Neural progenitor cell (in vitro differentiated cells): ENCODE results near the gene KLRG1. TPM values are rescaled to one million over a fixed set of nuclear protein-coding genes. Genes with fewer than 3 reads are reported as not detected.

Experiments used
- DNase-seq: peaks from one replicate; pipeline ENCODE4 v3.0.0-alpha.2; 2016; ENCODE audit warnings: low spot score
- H2AFZ ChIP-seq: fragments of 200-600 bp; sonication (generic); replicated peaks from 2 replicates; pipeline ENCODE4 v1.6.1; 2016; ENCODE audit warnings: antibody characterized with exemption
- H3F3A ChIP-seq: fragments of 200-600 bp; sonication (generic); 2 replicates; pipeline ENCODE4 v1.6.1; 2016; ENCODE audit warnings: antibody characterized with exemption, low read depth
- H3K27ac ChIP-seq: fragments of 200-600 bp; sonication (generic); 2 replicates; pipeline ENCODE4 v1.5.1; 2016; ENCODE audit warnings: mild to moderate bottlenecking
- H3K27me3 ChIP-seq: fragments of 200-600 bp; sonication (generic); 2 replicates; pipeline ENCODE4 v1.6.1; 2016; ENCODE audit warnings: mild to moderate bottlenecking, moderate library complexity
- H3K36me3 ChIP-seq: fragments of 200-600 bp; sonication (generic); 2 replicates; pipeline ENCODE4 v1.5.1; 2016
- H3K4me1 ChIP-seq: fragments of 200-600 bp; sonication (generic); 2 replicates; pipeline ENCODE4 v1.6.1; 2016; ENCODE audit warnings: mixed run types
- H3K4me2 ChIP-seq: fragments of 200-600 bp; sonication (generic); 2 replicates; pipeline ENCODE4 v1.6.1; 2016
- H3K4me3 ChIP-seq: fragments of 200-600 bp; sonication (generic); 2 replicates; pipeline ENCODE4 v1.5.1; 2016
- H3K79me2 ChIP-seq: fragments of 200-600 bp; sonication (generic); 2 replicates; pipeline ENCODE4 v1.6.1; 2016; ENCODE audit warnings: low read depth
- H3K9ac ChIP-seq: fragments of 200-600 bp; sonication (generic); 2 replicates; pipeline ENCODE4 v1.6.1; 2016
- H3K9me3 ChIP-seq: fragments of 200-600 bp; sonication (generic); 2 replicates; pipeline ENCODE4 v1.5.1; 2016; ENCODE audit warnings: low read depth
- H4K20me1 ChIP-seq: fragments of 200-600 bp; sonication (generic); 2 replicates; pipeline ENCODE4 v1.6.1; 2016; ENCODE audit warnings: low read depth
- H3K27ac Mint-ChIP-seq: 3 replicates; pipeline ENCODE4 v1.8.0; 2021; ENCODE audit warnings: mixed read lengths
- H3K27me3 Mint-ChIP-seq: 2 replicates; pipeline ENCODE4 v1.8.0; 2022; ENCODE audit warnings: low read depth, mild to moderate bottlenecking, inconsistent platforms, moderate library complexity, mixed read lengths; ENCODE audit not compliant: insufficient read depth
- H3K36me3 Mint-ChIP-seq: 3 replicates; pipeline ENCODE4 v1.8.0; 2021; ENCODE audit warnings: mixed read lengths
- H3K4me1 Mint-ChIP-seq: 3 replicates; pipeline ENCODE4 v1.8.0; 2021; ENCODE audit warnings: mixed read lengths
- H3K4me3 Mint-ChIP-seq: 3 replicates; pipeline ENCODE4 v1.8.0; 2021; ENCODE audit warnings: mild to moderate bottlenecking, moderate library complexity, mixed read lengths
- H3K9me3 Mint-ChIP-seq: 3 replicates; pipeline ENCODE4 v1.8.0; 2020; ENCODE audit warnings: mixed read lengths
- EZH2 ChIP-seq: fragments of 200-600 bp; sonication (generic); IDR thresholded peaks from 2 replicates; pipeline ENCODE4 v1.6.1; 2017; ENCODE audit warnings: antibody characterized with exemption, mild to moderate bottlenecking, moderate library complexity
- EZH2phosphoT487 ChIP-seq: fragments of 200-600 bp; sonication (generic); IDR thresholded peaks from 2 replicates; pipeline ENCODE4 v1.6.1; 2017; ENCODE audit warnings: antibody characterized with exemption
- total RNA-seq: library from RNA; depleted of rRNA; stranded (reverse); fragments of >200 nt; gene quantifications from 2 replicates; pipeline ENCODE4 v1.2.3, GENCODE V29; 2015; ENCODE audit warnings: low replicate concordance
- TF ChIP-seq, protein P1 (sequence below): fragments of 200-600 bp; sonication (generic); IDR thresholded peaks from 2 replicates; pipeline ENCODE4 v1.5.1; 2017; ENCODE audit warnings: antibody characterized with exemption, mild to moderate bottlenecking

KLRG1 gene
- total RNA-seq, 1 donor from 2014 or later: 26.9 TPM

DNA sequence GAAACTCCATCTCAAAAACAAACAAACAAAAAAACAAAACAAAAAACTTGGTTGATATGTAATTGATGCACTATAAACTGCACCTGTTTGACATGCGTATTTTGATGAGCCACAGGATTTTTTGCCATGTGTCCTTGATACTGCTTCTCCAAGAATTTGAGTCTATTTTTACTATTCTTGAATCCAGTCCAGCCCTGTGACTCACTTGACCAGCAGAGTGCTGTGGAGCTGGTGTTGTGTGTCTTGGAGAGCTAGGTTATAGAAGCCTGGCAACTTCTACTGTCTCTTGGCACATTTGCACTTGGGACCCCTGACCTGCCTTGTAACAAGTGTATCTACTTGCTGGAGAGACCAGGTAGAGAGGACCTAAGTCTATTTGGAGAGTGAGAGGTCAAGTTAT, 52.0 kb downstream of the KLRG1 start:
- no peak overlapping the region for H3K27ac Mint-ChIP-seq
- Histone ChIP-seq H3K4me1 (no peaks in the 10 kb centered on the region), H3K79me2 (no peaks in the 10 kb centered on the region), H2AFZ (no peak overlapping the region), H3K4me3 (no peak overlapping the region), H3F3A (no peaks in the 10 kb centered on the region), H3K4me2 (no peak overlapping the region), H3K27me3 (no peaks in the 10 kb centered on the region), H3K27ac (no peak overlapping the region), H4K20me1 (no peaks in the 10 kb centered on the region), H3K9ac (no peak overlapping the region), H3K36me3 (no peaks in the 10 kb centered on the region), H3K9me3 (no peaks in the 10 kb centered on the region)
- no peaks in the 10 kb centered on the region for H3K36me3 Mint-ChIP-seq
- no peaks in the 10 kb centered on the region for H3K9me3 Mint-ChIP-seq
- H3K27me3 Mint-ChIP-seq: no peaks in the 10 kb centered on the region
- H3K4me1 Mint-ChIP-seq: peaks cover 4% of the 10 kb centered on the region
- DNase-seq: no peak
- no peak overlapping the region for H3K4me3 Mint-ChIP-seq
- TF ChIP-seq EZH2 (no peak), EZH2phosphoT487 (no peak)
- TF ChIP-seq, protein P1, sequence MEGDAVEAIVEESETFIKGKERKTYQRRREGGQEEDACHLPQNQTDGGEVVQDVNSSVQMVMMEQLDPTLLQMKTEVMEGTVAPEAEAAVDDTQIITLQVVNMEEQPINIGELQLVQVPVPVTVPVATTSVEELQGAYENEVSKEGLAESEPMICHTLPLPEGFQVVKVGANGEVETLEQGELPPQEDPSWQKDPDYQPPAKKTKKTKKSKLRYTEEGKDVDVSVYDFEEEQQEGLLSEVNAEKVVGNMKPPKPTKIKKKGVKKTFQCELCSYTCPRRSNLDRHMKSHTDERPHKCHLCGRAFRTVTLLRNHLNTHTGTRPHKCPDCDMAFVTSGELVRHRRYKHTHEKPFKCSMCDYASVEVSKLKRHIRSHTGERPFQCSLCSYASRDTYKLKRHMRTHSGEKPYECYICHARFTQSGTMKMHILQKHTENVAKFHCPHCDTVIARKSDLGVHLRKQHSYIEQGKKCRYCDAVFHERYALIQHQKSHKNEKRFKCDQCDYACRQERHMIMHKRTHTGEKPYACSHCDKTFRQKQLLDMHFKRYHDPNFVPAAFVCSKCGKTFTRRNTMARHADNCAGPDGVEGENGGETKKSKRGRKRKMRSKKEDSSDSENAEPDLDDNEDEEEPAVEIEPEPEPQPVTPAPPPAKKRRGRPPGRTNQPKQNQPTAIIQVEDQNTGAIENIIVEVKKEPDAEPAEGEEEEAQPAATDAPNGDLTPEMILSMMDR: no peak

GRCh38 chr12:9043766-9044165, 54.4 kb downstream of the KLRG1 start:
- Mint-ChIP-seq H3K4me1 (no peaks in the 10 kb centered on the region), H3K36me3 (no peaks in the 10 kb centered on the region), H3K27me3 (no peaks in the 10 kb centered on the region), H3K27ac (no peak overlapping the region), H3K4me3 (no peak overlapping the region), H3K9me3 (no peaks in the 10 kb centered on the region)
- Histone ChIP-seq H4K20me1 (no peaks in the 10 kb centered on the region), H3K27me3 (no peaks in the 10 kb centered on the region), H3K4me3 (no peak overlapping the region), H3K4me1 (no peaks in the 10 kb centered on the region), H3K9me3 (no peaks in the 10 kb centered on the region), H3K79me2 (no peaks in the 10 kb centered on the region), H3K27ac (no peak overlapping the region), H3F3A (no peaks in the 10 kb centered on the region), H3K9ac (no peak overlapping the region), H2AFZ (no peak overlapping the region), H3K4me2 (no peak overlapping the region), H3K36me3 (no peaks in the 10 kb centered on the region)
- TF ChIP-seq EZH2phosphoT487 (no peak), EZH2 (no peak)
- TF ChIP-seq, protein P1: no peak
- DNase-seq: no peak

DNA sequence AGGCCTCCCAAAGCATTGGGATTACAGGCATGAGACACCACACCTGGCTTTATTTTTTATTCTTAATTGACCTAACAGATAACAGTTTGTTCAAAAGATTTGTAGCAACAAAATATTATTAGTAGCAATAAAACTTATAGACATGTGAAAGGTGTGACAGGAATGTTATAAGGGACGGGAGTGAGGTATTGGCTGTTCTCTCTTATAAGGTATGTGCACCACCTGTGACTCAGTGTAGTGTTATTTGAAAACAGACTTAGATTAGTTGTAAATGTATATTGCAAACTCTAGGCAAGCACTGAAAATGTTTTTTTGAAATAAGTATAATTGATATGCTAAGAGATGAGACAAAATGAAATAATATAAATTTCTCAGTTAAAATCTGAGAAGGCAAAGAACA, 57.8 kb downstream of the KLRG1 start:
- no peak overlapping the region for H2AFZ ChIP-seq
- H3K36me3 ChIP-seq: no peaks in the 10 kb centered on the region
- no peaks in the 10 kb centered on the region for H3K27me3 ChIP-seq
- no peak overlapping the region for H3K9ac ChIP-seq
- H3F3A ChIP-seq: no peaks in the 10 kb centered on the region
- Mint-ChIP-seq H3K9me3 (no peaks in the 10 kb centered on the region), H3K4me1 (peaks cover 2% of the 10 kb centered on the region), H3K4me3 (no peak overlapping the region), H3K27me3 (no peaks in the 10 kb centered on the region), H3K36me3 (no peaks in the 10 kb centered on the region), H3K27ac (no peak overlapping the region)
- no peak overlapping the region for H3K27ac ChIP-seq
- no peak overlapping the region for H3K4me2 ChIP-seq
- H3K4me3 ChIP-seq: no peak overlapping the region
- DNase-seq: no peak
- H3K79me2 ChIP-seq: no peaks in the 10 kb centered on the region
- H3K9me3 ChIP-seq: no peaks in the 10 kb centered on the region
- no peaks in the 10 kb centered on the region for H3K4me1 ChIP-seq
- TF ChIP-seq, protein P1: no peak
- TF ChIP-seq EZH2phosphoT487: no peak
- TF ChIP-seq EZH2: no peak
- H4K20me1 ChIP-seq: no peaks in the 10 kb centered on the region

GRCh38 chr12:9048930-9049329, 59.6 kb downstream of the KLRG1 start:
- no peak overlapping the region for H3K27ac Mint-ChIP-seq
- TF ChIP-seq, protein P1: no peak
- TF ChIP-seq EZH2phosphoT487: no peak
- no peak for TF ChIP-seq EZH2
- no peaks in the 10 kb centered on the region for H4K20me1 ChIP-seq
- no peaks in the 10 kb centered on the region for H3K9me3 Mint-ChIP-seq
- H3K9ac ChIP-seq: no peak overlapping the region
- no peaks in the 10 kb centered on the region for H3K36me3 ChIP-seq
- no peaks in the 10 kb centered on the region for H3K9me3 ChIP-seq
- no peaks in the 10 kb centered on the region for H3K79me2 ChIP-seq
- H3K27ac ChIP-seq: no peak overlapping the region
- no peak overlapping the region for H3K4me3 Mint-ChIP-seq
- peaks cover 2% of the 10 kb centered on the region for H3K4me1 Mint-ChIP-seq
- no peaks in the 10 kb centered on the region for H3K4me1 ChIP-seq
- H3K4me3 ChIP-seq: no peak overlapping the region
- no peak for DNase-seq
- H2AFZ ChIP-seq: no peak overlapping the region
- H3F3A ChIP-seq: no peaks in the 10 kb centered on the region
- no peak overlapping the region for H3K4me2 ChIP-seq
- H3K27me3 Mint-ChIP-seq: peaks cover 2% of the 10 kb centered on the region
- H3K27me3 ChIP-seq: no peaks in the 10 kb centered on the region
- H3K36me3 Mint-ChIP-seq: no peaks in the 10 kb centered on the region
